ENCODE data around the gene DNAJB12.
"Not testable (repeated sequence)": the region's sequence is repeated elsewhere in the genome, so short reads cannot be mapped to it uniquely, and the experiment has no call there.

The DNAJB12 gene

DNA sequence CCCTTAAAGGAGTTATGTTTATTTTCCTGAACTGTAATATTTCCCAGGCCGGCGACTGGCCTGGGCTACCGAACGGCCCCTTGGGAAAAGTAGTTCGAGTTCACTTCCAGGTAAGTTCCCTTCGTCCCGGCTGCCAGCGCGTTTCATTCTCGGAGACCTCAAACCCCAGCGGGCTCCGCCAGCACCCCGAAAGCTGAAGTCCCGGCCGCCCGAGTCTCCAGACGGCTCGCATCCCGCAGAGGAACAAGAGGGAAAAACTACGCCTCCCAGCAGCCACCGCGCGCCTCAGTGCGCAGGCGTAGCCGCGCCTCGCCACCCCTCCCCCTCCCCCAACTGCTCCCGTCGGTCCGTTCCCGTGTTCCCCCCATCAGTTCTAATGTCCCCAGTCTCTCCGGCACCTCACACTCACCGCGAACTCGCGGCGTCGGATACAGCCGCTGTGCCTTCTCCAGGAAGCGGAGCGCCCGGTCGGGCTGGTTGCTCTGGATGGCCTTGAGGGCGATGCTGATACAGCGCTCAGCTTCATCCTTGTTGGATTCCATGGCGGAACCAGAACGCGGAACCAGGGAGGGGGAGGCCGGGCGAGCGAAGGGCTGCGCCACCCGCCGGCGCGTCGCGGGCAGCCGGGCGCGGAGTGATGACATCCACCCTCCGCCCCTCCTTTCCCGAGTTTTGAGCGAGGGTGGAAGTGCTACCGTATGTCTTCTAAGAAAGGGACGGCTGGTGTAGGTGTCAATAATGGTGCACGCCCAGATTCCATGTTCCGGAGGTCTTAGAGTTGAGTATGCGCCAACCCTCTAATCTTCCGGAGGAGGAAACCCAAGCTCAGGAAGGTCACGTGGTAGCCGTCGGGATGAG lies at the start of gene DNAJB12:
DNAJB12 (minus strand) TSS at position 564 of the 858 bp plus-strand sequence; CDS start at position 542, 22 bp downstream.
- peak; percentile 84 for DNase-seq (ENCODE audit: low read depth)

DNA sequence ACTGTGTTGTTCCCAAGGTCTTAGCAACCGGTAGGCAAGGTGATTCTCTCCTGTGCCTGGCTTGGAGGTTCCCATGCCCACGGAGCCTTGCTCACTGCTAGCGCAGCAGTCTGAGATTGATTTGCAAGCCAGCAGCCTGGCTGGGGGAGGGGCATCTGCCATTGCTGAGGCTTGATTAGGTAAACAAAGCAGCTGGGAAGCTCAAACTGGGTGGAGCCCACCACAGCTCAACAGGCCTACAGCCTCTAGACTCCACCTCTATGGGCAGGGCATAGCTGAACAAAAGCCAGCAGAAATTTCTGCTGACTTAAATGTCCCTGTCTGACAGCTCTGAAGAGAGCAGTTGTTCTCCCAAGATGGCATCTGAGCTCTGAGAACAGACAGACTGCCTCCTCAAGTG lies 40.9 kb upstream of the DNAJB12 start:
- not testable (repeated sequence) for DNase-seq (ENCODE audit: low read depth)

DNA sequence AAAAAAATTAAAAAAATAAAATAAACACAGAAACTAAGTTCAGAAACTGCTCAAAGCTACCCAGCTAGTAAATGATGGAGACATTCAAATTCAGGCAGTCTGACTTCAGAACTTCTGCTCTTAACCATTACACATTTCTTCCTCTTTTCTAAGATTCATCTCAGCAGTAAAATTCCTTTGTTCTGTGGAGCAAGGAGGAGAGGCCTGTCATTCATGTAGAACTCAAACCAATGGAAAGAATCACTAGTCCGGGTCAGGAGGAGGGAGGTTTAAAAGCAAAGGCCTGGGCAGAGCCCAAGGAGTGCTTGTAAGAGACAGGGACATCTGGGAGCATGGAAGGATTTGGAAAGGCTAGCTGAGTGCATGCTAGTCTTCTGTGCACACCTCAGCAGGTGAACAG lies 37.9 kb upstream of the DNAJB12 start:
- DNase-seq (ENCODE audit: low read depth) = no peak

DNA sequence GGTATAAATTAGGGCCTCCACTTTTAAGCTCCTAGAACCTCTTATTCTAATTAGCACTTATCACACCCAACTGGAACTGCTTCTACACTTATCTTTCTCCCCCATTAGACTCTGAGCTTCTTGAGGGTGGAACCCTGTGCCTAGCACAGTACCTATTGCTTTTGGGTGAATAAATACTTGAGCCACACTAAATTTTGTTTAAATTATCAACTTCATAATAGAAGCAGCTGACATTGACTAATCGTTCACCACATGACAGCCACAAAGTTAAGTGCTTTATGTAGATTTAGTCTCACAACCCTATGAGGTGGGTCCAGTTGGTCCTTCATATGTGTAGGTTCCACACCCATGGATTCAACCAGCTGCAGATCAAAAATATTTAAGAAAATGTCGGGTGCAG lies 36.0 kb upstream of the DNAJB12 start:
- DNase-seq (ENCODE audit: low read depth) = no peak

DNA sequence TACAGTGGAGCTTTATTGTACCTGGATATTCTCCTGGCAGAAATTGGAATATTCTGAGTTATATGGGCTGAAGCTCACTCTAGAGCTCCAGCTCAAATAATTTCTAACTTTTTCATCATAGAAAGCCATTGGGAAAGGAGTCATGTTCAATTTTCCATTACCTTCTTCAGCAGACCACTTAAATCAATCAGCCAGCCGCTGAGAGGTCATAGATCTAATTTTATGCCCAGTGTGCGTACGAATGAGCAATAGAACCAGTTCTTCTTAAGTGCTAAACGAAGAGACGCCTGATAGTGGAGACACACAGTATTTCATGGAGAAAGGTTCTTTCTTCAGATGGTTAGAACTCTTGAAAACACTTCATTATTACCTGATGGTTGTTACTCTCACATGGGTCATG lies 35.0 kb upstream of the DNAJB12 start:
- DNase-seq (ENCODE audit: low read depth) = no peak

DNA sequence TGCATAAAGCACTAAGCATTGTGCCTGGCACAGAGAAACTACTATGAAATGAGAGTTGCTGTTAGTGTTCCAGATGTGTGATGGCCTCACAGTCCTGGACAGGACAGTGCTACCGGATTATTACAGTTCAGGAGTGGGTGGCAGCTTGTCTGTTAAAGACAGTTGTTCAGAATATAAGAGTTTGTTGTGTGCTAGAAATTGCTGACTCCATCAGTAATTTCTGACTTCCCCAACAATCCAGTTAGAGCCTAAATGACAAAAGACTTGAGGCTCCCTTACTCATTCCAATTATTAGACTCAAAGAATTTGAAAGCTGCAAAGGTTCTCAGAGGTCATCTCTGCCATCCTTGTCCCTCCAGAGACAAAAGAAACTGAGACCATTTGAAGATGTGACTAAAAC lies 34.3 kb upstream of the DNAJB12 start:
- no peak for DNase-seq (ENCODE audit: low read depth)

DNA sequence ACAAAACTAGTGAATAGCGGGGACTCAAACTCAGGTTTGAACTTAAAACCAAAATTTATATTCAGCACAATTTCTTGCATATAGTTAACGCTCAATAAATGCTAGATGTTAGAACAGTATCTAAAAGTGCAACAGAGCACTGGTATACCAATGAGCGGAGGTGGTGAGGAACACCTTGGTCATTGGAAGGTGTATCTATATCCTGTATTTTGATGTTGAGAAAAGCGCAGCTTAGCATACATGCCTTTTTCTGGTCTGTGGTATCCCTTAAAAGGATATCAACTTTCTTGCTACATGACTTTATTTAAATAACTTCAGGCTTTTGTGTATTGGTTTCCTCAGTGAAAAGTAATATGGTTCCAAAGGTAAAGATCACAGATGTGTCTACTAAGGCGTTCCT lies 33.3 kb upstream of the DNAJB12 start:
- no peak for DNase-seq (ENCODE audit: low read depth)

DNA sequence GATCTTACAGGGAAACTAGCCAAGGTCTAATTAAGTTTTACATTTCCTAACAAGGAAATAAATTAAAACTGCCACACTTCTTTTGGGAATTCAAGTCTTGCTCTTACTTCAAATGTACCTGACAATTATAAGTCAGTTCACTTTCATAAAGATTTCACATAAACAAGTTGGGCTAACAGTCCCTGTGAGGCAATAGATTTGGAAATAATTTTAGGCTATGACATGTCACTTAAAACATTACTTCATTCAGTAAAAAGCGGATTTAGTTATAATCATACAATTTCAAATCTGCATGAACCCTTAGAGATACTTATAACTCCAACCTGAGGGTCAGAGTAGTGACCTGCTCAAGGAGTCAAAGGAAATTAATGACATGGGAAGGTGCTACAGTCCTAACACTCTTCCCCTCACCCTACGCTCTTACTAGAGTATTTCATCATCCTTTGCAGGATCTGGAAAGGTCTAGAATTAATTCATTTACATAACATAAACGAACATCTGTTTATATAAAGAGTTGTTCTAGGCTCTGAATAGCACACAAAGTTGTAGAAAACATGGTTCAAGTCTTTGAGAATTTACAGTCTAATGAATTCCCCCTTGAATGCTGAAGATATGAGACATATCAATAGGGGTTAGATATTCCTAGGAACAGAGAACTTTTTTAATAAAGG lies 32.3 kb upstream of the DNAJB12 start:
- no peak for DNase-seq (ENCODE audit: low read depth)

DNA sequence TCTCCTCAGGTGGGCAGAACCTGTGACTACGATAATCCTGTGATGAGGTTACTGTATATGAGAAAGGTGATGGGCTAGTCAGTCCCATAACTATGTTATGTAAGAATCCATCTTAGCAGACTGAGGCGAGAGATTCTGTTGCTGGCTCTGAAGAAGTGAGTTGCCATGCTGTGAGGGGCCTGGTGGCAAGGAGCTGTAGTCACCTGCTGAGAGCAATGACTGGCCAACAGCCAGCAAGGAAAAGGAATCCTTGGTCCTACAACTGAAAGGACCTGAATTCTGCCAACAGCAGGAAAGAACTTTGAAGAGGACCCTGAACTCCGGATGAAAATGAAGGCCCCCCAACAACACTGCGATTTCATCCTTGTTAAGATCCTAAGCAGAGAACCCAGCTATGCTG lies 31.0 kb upstream of the DNAJB12 start:
- no peak for DNase-seq (ENCODE audit: low read depth)

DNA sequence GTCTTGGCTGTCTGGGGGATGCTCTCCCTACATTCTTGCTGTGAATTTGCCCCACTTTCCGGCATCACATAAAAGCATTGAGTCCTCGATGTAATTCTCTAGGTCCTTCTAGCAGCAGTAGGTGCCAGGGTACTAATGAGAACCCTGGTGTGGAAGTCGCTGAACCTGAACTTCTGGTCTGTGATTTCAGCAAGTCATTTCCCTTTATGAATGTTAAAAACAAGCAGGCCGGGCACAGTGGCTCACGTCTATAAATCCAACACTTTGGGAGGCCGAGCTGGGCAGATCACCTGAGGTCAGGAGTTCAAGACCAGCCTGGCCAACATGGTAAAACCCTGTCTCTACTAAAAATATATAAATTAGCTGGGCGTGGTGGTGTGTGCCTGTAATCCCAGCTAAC lies 30.3 kb upstream of the DNAJB12 start:
- DNase-seq (ENCODE audit: low read depth) = not testable (repeated sequence)

DNA sequence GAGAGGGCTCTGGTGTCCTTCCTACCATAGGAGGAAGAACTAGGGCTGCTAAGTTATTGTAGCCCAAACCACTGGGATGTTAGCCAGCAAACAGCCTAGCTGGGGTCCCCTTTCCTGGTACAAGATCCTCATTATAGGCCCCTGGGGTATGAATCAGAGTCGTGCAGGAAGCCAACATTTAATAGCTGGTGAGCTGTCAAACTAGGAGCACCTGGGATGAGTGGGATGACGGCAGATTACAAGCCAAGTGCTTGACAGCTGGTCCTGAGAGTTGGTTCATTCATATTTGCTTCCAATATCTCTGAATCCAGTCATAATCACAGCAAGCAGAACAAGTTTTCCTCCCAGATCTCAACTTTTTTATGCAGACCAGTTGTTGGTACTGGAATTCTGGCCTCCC lies 25.1 kb upstream of the DNAJB12 start:
- no peak for DNase-seq (ENCODE audit: low read depth)

DNA sequence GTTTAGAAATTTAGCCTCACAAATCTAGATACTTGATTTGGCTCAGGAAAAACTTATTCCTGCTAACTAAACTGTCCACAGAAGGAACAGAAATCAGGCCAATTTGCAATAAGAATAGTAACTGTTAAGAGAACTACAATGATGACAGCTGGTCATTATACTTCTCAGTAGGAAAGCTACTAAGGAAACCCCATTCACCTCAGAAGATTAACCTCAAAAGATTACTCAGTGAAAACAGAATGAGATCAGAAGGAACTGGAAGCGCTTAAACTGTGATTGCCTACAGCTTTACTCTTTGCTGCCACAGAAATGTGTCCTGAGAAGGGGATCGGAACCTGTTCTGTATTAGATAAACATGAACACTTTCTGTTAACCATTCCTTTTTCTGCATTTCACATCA lies 24.3 kb upstream of the DNAJB12 start:
- no peak for DNase-seq (ENCODE audit: low read depth)

DNA sequence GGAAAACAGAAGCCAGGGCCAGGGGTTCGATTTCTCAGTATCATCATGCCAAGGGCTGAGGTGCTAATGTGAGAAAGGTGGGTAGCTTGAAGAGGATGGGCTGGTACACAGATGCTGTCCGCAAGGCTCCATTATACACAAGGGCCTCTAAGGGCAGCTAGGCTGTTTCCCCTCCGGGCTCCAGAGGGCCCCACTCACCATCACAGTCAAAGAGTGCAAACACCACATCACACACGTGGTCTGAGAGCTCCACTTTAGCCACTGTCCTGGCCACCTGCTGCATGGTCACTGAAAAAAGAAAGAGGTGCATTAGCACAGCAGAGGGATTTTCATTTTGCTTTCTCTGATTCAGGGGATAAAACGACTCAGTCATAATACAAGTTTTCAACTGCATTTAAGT lies 20.9 kb upstream of the DNAJB12 start:
- DNase-seq (ENCODE audit: low read depth) = no peak

DNA sequence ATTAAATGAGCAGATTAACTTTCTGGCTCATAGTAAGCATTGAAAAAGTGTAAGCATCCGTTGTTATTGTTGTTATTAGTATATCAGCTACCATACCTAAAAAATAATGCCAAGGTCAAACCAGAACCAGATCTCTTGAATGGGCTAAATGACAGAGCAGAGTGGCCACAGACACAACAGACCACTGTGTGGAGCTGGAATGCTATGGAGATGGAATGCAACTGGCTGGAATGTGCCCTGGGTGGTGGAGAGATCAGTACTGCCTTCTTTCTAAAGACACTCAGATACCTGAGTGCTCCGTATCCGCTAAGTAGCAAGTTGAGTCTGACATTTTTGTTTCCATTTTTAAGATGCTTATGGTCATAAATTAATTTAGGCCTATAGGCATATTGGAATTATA lies 20.5 kb upstream of the DNAJB12 start:
- no peak for DNase-seq (ENCODE audit: low read depth)

DNA sequence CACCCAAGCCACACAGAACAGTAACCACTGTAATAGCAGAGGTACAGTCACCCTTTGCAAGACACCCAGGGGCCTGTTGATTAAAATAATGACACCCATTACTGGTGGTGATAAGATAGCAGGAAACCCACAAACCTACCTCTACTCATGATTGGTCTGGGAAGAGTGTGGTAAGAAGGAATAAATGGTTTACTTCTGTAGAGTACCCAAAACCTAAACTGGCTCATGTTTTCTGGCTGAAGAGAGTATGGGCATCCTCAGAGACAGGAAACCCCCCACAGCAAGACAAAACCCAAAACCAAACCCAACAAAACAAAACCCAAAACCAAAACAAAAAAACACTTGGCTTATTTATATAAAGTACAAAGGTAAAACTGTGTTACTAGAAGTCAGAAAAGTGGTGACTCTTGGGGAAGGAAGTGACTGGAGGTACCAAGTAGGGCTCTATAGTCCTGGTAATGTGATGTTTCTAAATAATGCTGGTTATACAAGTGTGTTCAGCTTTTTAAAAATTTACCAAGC lies 15.5 kb upstream of the DNAJB12 start:
- DNase-seq (ENCODE audit: low read depth) = no peak

DNA sequence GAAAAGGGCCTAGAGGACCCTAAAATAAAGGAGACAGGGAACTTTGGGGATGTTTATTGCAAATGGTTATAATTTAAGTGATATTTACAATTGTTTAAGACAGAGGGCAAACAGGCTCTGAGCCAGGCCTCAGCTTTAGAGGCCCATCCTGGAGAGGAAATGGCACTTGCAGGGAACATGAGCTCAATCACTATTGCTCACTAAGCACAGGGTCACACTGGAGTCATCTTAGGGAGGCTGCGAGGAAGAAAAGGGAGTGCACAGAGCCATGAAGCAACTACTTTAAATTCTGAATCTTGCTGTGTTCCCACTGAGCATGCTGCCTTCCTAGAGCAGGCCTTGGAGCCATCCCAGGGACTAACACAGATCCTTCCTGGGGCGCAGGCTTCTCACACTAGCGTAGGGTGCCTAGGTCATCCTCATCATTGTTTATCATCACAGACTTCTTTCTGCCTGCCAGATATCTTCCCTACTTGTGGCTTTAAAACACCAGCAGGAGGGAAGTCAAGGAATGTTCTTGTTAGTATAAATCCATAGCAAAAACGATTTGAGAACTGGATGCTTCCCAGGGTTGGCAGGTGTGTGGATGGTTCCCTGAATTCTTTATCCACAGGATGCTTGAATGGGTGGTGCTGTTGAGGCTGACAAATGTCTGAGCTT lies 12.7 kb upstream of the DNAJB12 start:
- no peak for DNase-seq (ENCODE audit: low read depth)

DNA sequence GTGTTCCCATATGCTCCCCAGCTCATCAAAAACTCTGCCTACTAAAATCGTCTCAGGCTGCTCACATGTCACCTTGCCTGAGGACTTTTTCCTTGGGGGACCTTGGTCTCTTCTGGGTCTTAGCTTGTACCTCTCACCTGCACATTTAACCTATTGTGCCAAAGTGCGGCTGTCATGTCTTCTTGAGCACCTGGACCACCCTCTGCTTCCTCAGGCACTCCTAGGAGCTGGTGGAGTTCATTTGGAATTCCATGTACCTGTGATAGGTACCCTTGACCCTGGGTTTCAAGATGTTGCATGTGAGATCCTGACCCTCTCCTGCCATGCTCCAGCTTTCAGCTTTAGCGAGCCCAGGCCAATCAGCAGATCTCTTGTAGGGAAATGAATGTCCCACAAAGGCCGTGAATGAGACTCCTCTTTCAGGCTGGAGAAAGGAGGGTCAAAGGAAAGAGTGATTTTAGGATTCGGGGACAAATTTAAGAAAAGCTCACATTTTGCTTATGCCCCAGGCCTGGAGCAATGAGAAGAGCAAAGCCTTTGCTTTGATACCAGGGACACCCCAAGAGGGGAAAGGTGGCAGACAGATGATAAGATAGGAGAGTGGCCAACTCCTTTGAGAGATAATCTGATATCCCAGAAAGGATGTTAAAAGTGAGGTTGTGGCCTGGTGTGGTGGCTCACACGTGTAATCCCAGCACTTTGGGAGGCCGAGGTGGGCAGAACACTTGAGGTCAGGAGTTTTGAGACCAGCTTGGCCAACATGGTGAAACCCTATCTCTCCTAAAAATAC lies 10.6 kb upstream of the DNAJB12 start:
- DNase-seq (ENCODE audit: low read depth) = no peak

DNA sequence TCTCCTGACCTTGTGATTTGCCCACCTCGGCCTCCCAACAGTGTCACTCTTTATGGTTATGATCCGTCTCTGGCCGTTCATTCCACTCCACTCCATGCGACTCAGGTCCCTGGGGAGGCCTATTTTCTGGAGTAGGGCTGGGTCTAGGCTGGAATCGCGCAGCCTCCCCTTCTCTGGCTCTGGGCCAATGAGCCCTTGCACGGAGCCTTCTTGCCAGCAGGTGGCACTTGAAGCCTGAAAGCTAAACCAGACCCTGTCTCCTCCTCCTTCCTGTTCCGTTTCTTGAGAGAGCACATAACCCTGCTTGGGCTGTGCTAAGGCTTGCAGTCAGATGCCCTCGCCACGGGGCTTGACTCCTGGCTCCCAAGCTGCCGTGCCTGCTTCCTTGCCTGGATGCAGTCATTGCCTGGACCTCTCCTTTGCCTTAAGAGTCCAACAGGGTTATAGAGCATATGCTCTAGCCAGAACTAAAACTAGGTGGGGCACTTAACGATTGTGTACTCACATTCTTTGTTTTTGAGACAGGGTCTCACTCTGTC lies 9.6 kb upstream of the DNAJB12 start:
- peak; percentile 71 for DNase-seq (ENCODE audit: low read depth)

DNA sequence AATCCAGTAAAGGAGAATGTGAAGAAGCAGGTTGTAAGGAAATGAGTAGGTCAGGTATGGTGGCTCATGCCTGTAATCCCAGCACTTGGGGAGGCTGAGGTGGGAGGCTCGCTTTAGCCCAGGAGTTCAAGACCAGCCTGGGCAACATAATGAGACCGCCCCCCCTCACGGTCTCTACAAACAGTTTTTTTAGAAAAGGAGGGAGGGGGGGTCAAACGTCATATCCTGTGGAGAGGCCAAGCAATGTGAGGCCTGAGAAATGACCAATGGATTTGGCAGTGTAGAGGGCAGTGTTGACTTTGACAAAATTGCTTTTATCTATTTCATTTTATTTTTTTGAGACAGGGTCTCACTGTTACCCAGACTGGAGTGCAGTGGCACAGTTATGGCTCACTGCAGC lies 2.3 kb upstream of the DNAJB12 start:
- DNase-seq (ENCODE audit: low read depth) = no peak

DNA sequence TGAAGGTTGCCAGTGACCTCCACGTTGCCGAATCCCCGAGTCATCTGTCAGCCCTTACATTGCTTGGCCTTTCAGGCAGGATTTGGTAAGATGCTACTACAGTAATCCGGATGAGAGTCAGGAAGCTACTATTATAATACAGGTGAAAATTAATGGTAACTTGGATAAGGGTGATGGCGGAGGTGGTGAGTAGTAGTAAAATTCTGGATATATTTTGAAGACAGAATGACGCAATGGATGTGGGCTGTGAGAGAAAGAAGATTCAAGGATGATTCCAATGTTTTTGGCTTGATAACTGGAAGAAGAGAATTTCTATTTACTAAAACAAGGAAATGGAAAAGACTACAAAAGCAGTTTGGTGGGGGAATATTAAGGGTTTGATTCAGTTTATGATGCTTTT lies 1.4 kb upstream of the DNAJB12 start:
- no peak for DNase-seq (ENCODE audit: low read depth)

DNA sequence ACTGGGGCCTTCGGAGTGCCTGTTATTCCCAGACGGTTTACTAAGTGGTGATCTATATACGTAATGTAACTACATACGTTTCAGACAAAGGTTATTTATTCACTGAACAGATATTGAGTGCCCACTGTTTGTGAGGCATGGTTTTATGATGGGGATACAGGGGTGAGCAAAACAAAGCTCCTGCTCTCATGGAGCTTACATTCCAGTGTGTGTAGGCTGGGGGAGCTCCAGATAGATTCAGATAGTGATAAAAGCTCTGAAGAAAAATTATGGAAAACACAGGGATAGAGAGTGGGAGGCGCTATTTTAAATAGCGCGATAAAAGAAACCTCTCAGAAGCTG lies 466 bp upstream of the DNAJB12 start:
- DNase-seq (ENCODE audit: low read depth) = no peak

DNA sequence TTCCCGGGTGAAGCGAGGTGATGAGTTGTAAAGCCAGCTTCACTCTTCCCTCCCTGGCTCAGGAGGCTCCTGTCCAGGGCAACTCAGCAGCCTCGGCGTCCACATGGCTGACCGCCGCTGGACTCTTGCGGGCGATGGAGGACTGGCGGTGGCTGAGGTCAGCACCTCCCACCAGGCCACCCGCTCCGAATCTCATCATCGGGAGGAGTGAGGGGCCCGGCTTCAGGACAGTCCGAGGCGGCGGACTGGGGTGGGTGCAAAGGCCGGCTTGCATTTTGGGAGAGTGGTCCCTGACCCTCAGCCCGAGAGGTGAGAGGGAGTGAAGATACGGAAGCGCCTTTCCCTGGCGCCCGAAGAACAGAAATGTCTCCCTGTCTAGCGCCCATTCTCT lies 759 bp downstream of the DNAJB12 start:
- no peak for DNase-seq (ENCODE audit: low read depth)

Data from activated T-helper 1 cell treated with Interleukin-2 at 50 U/mL for 16 hours (primary cell).